SK-N-SH (cell line): ENCODE data around the gene LCN1. TPM values are rescaled to one million over a fixed set of nuclear protein-coding genes. Genes with fewer than 3 reads are reported as not detected.
"Not testable (repeated sequence)": the region's sequence is repeated elsewhere in the genome, so short reads cannot be mapped to it uniquely, and the experiment has no call there.

Experiments
- CTCF ChIA-PET: fragments of 300-600, 350-600 bp; formaldehyde crosslinking; extraction: SDS; loops from one replicate; lab custom pipeline; 2021; lab: Yijun Ruan, JAX
- POLR2A ChIA-PET: fragments of 350-600 bp; sonication (Branson Sonifier 250); formaldehyde crosslinking; extraction: SDS; loops from one replicate; lab custom pipeline; 2020; ENCODE audit warnings: antibody characterized with exemption, inconsistent platforms; lab: Yijun Ruan, JAX
- DNase-seq: peaks from one replicate; pipeline ENCODE4 v3.0.0; 2012
- H2AFZ ChIP-seq: fragments of 200-600 bp; sonication (generic); 2 replicates; pipeline ENCODE4 v1.8.1; 2016; ENCODE audit warnings: antibody characterized with exemption, mild to moderate bottlenecking, low read depth
- H3F3A ChIP-seq: fragments of 200-600 bp; sonication (generic); replicated peaks from 2 replicates; pipeline ENCODE3; 2016; ENCODE audit warnings: antibody characterized with exemption, mild to moderate bottlenecking; ENCODE audit not compliant: insufficient read depth
- H3K27ac ChIP-seq, 2 experiments: fragments of 200-500 bp in 1 of 2; fragments of 200-600 bp in 1 of 2; sonication (Bioruptor generic) in 1 of 2; sonication (generic), shearing (Covaris generic) in 1 of 2; 2 replicates each; pipeline versions ENCODE4 v1.5.1 to v1.6.1; 2014 to 2016; ENCODE audit warnings: low read depth in 2 of 2, inconsistent platforms in 1 of 2, low read length in 1 of 2, mild to moderate bottlenecking in 1 of 2, mixed read lengths in 1 of 2
- H3K27me3 ChIP-seq: fragments of 200-600 bp; sonication (generic), shearing (Covaris generic); 2 replicates; pipeline ENCODE4 v1.6.1; 2016; ENCODE audit warnings: mixed run types; ENCODE audit not compliant: insufficient read depth
- H3K36me3 ChIP-seq, 2 experiments: fragments of 200-500 bp in 1 of 2; fragments of 200-600 bp in 1 of 2; sonication (Bioruptor generic) in 1 of 2; sonication (generic) in 1 of 2; replicated peaks in 1 of 2; 2 replicates each; pipeline versions ENCODE3 to v1.5.1; 2014 to 2016; ENCODE audit warnings: low read length in 1 of 2, mild to moderate bottlenecking in 1 of 2; ENCODE audit not compliant: insufficient read depth in 2 of 2, control insufficient read depth in 1 of 2
- H3K4me1 ChIP-seq, 2 experiments: fragments of 200-500 bp in 1 of 2; fragments of 200-600 bp in 1 of 2; sonication (Bioruptor generic) in 1 of 2; sonication (generic), shearing (Covaris generic) in 1 of 2; 2 replicates each; pipeline versions ENCODE4 v1.5.1 to v1.6.1; 2014 to 2016; ENCODE audit warnings: low read depth in 1 of 2, low read length in 1 of 2, mixed run types in 1 of 2; ENCODE audit not compliant: insufficient read depth in 2 of 2, control insufficient read depth in 1 of 2
- H3K4me2 ChIP-seq: fragments of 200-600 bp; sonication (generic), shearing (Covaris generic); 2 replicates; pipeline ENCODE4 v1.6.1; 2017; ENCODE audit warnings: mixed run types
- H3K4me3 ChIP-seq, 2 experiments: fragments of 200-500 bp in 1 of 2; fragments of 200-600 bp in 1 of 2; sonication (Bioruptor generic) in 1 of 2; sonication (generic), shearing (Covaris generic) in 1 of 2; 2 replicates each; pipeline versions ENCODE4 v1.5.1 to v1.8.1; 2014 to 2016; ENCODE audit warnings: low read depth in 2 of 2, inconsistent platforms in 1 of 2, low read length in 1 of 2, mild to moderate bottlenecking in 1 of 2, mixed read lengths in 1 of 2, moderate library complexity in 1 of 2
- H3K79me2 ChIP-seq: fragments of 200-600 bp; sonication (generic); 2 replicates; pipeline ENCODE4 v1.8.1; 2017; ENCODE audit warnings: mild to moderate bottlenecking; ENCODE audit not compliant: insufficient read depth
- H3K9ac ChIP-seq: fragments of 200-600 bp; sonication (generic); 2 replicates; pipeline ENCODE4 v1.6.1; 2017; ENCODE audit warnings: mixed run types
- H3K9me2 ChIP-seq: fragments of 200-600 bp; sonication (generic); 2 replicates; pipeline ENCODE4 v1.6.1; 2017; ENCODE audit warnings: mixed run types
- H3K9me3 ChIP-seq: fragments of 200-600 bp; sonication (generic); 2 replicates; pipeline ENCODE4 v1.6.1; 2017; ENCODE audit warnings: mixed run types, mild to moderate bottlenecking, moderate library complexity
- H4K20me1 ChIP-seq: fragments of 200-600 bp; sonication (generic); 2 replicates; pipeline ENCODE4 v1.6.1; 2017; ENCODE audit warnings: mild to moderate bottlenecking, mixed run types; ENCODE audit not compliant: insufficient read depth
- CTCF ChIP-seq: fragments of 200-600 bp; sonication (generic); IDR thresholded peaks from 2 replicates; pipeline ENCODE4 v1.6.1; 2017; ENCODE audit warnings: antibody characterized with exemption, mild to moderate bottlenecking, moderate library complexity
- ELF1 ChIP-seq: IDR thresholded peaks from 2 replicates; pipeline ENCODE4 v1.4.0; 2012
- EP300 ChIP-seq, 2 experiments: IDR thresholded peaks; 2 replicates each; pipeline versions ENCODE4 v1.4.0 to v1.6.1; 2012; ENCODE audit warnings: borderline replicate concordance in 1 of 2, low read depth in 1 of 2, low read length in 1 of 2
- EZH2phosphoT487 ChIP-seq: fragments of 200-600 bp; sonication (generic); IDR thresholded peaks from 2 replicates; pipeline ENCODE4 v1.6.1; 2017; ENCODE audit warnings: low read depth, mixed run types, mild to moderate bottlenecking, antibody characterized with exemption, moderate library complexity, borderline replicate concordance
- GABPA ChIP-seq: IDR thresholded peaks from 2 replicates; pipeline ENCODE4 v1.4.0; 2012; ENCODE audit warnings: low read depth, mild to moderate bottlenecking
- JUND ChIP-seq: IDR thresholded peaks from 2 replicates; pipeline ENCODE4 v1.4.0; 2012
- MXI1 ChIP-seq: IDR thresholded peaks from 2 replicates; pipeline ENCODE4 v1.6.1; 2012; ENCODE audit warnings: mild to moderate bottlenecking, low read depth, low read length, improper control_type of control experiment
- NFIC ChIP-seq: IDR thresholded peaks from 2 replicates; pipeline ENCODE4 v1.4.0; 2012; ENCODE audit warnings: borderline replicate concordance
- NRF1 ChIP-seq: IDR thresholded peaks from 2 replicates; pipeline ENCODE4 v1.6.1; 2012; ENCODE audit warnings: low read depth, mild to moderate bottlenecking, low read length
- PBX3 ChIP-seq: IDR thresholded peaks from 2 replicates; pipeline ENCODE4; 2012
- RAD21 ChIP-seq: IDR thresholded peaks from 2 replicates; pipeline ENCODE4 v1.6.1; 2012; ENCODE audit warnings: mild to moderate bottlenecking, low read length
- RCOR1 ChIP-seq: fragments of 150-350 bp; IDR thresholded peaks from 2 replicates; pipeline ENCODE4 v1.6.1; 2017; ENCODE audit warnings: antibody characterized with exemption, low read length
- RFX5 ChIP-seq: IDR thresholded peaks from 2 replicates; pipeline ENCODE4 v1.6.1; 2012; ENCODE audit warnings: mild to moderate bottlenecking, improper control_type of control experiment, low read length
- RXRA ChIP-seq: IDR thresholded peaks from 2 replicates; pipeline ENCODE4 v1.4.0; 2012; ENCODE audit warnings: low read depth, mild to moderate bottlenecking, borderline replicate concordance
- TAF1 ChIP-seq: IDR thresholded peaks from 2 replicates; pipeline ENCODE4 v1.6.1; 2012; ENCODE audit warnings: low read depth, mild to moderate bottlenecking, low read length, moderate library complexity, borderline replicate concordance
- TCF12 ChIP-seq: IDR thresholded peaks from 2 replicates; pipeline ENCODE4 v1.4.0; 2012
- TEAD4 ChIP-seq: IDR thresholded peaks from 2 replicates; pipeline ENCODE4 v1.4.0; 2012; ENCODE audit warnings: mild to moderate bottlenecking, borderline replicate concordance; ENCODE audit not compliant: insufficient read depth
- YY1 ChIP-seq: IDR thresholded peaks from 2 replicates; pipeline ENCODE4 v1.4.0; 2012; ENCODE audit warnings: low read depth, mild to moderate bottlenecking
- WGBS: methylation state at CpG from one replicate; pipeline ENCODE4 v1.1.6; 2017; ENCODE audit warnings: low lambda C conversion rate; 5-methylcytosine and 5-hydroxymethylcytosine counted together
- polyA plus RNA-seq, 3 experiments: library from polyadenylated mRNA; depleted of rRNA; stranded (reverse); fragments of >200 nt; gene quantifications; 2 replicates each; pipeline ENCODE4 v1.2.3, GENCODE V29; 2012
- TF ChIP-seq, protein P1 (sequence below): IDR thresholded peaks from 2 replicates; pipeline ENCODE4 v1.4.0; 2012; ENCODE audit warnings: low read depth

LCN1 gene
- polyA plus RNA-seq, 1 of the 3 experiments (the other 2 are of a cell fraction), result not detected

- ChIA-PET CTCF (no interaction called here), POLR2A (no interaction called here)
- Histone ChIP-seq H3K36me3 (no peaks in the 10 kb centered on the region), H3K27ac (no peak overlapping the region), H3K9ac (no peak overlapping the region), H3K4me1 (no peaks in the 10 kb centered on the region), H2AFZ (no peak overlapping the region), H3F3A (no peaks in the 10 kb centered on the region), H4K20me1 (no peaks in the 10 kb centered on the region), H3K79me2 (no peaks in the 10 kb centered on the region), H3K4me3 (no peak overlapping the region), H3K27me3 (no peaks in the 10 kb centered on the region), H3K9me2 (no peaks in the 10 kb centered on the region), H3K4me2 (no peak overlapping the region), H3K9me3 (no peaks in the 10 kb centered on the region)
- TF ChIP-seq PBX3 (no peak), EZH2phosphoT487 (no peak), NRF1 (no peak), YY1 (no peak), MXI1 (no peak), RFX5 (no peak), CTCF (no peak), NFIC (no peak), RXRA (no peak), GABPA (no peak), RAD21 (no peak), TAF1 (no peak), RCOR1 (no peak), TCF12 (no peak), TEAD4 (no peak), EP300 (IDR thresholded peaks at IDR 0.05; ENCODE audit: borderline replicate concordance in 1 of 2, low read depth in 1 of 2, low read length in 1 of 2) (no peak), ELF1 (no peak), JUND (no peak)
- TF ChIP-seq, protein P1, sequence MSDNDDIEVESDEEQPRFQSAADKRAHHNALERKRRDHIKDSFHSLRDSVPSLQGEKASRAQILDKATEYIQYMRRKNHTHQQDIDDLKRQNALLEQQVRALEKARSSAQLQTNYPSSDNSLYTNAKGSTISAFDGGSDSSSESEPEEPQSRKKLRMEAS, result no peak
- DNase-seq, result no peak
- 62% methylated on average over 22 of the region's 28 CpGs for WGBS
Observed at GRCh38 chr9:135547756-135548736, 26.8 kb downstream of the LCN1 start.

DNA sequence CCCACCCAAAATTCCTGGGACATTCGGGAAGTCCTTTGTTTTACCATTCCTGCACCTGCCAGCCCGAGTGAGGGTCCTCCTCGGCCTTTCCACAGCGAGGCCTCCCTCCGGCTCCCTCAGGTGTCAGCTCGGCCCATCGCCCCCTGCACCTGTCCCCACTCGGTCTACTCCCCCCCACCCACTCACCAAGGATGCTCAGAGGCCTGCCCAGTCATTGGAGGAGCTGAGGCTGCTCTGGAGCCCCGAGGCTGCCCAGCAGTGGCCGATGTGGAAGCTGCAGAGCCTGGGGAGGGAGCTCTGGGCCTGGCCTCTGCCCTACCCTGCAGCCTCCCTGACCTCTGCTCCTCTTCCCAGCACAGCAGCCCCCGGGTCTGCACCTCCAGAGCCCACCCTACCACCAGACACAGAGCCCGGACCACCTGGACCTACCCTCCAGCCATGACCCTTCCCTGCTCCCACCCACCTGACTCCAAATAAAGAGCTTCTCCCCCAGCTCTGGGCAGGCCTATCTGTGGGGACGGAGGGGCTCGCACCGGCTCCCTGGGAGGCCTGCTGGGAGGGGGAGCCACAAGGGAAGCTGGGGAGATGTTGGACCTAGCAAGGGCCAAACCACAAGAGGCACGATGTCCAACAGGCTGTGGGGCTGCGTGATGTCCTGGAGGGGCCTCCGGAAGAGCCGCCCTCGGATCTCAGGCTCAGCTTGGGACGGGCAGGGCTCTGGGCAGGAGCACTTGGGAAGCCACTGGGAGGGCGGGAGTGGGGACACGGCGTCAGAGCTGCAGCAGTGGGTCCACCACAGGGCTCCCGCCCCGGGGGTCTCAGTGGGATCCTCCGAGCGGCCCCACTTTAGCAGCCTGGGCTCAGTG lies 28.5 kb downstream of the LCN1 start:
- H3K4me1 ChIP-seq, H3K9me2 ChIP-seq, H3K9ac ChIP-seq, H2AFZ ChIP-seq, DNase-seq, H3K27me3 ChIP-seq, H3K27ac ChIP-seq, H3F3A ChIP-seq, H3K79me2 ChIP-seq, POLR2A ChIA-PET, H3K4me3 ChIP-seq, H3K4me2 ChIP-seq, H3K36me3 ChIP-seq, H4K20me1 ChIP-seq, H3K9me3 ChIP-seq: not testable (repeated sequence)
- CTCF ChIA-PET, result interaction anchor here (0.6 to 0.8 kb wide), 2 partner anchors 45 to 137 kb away, joined by 3 read pairs; no protein-coding TSS in a partner anchor
- 33% methylated on average over 4 of the region's 28 CpGs for WGBS
